Stomach (tissue), 9 donors: ENCODE results near the gene DEFB108B. TPM values are rescaled to one million over a fixed set of nuclear protein-coding genes. Genes with fewer than 3 reads are reported as not detected.
"Not testable (repeated sequence)": the region's sequence is repeated elsewhere in the genome, so short reads cannot be mapped to it uniquely, and the experiment has no call there.

Experiments
- DNase-seq, 2 donors: peaks; one replicate each; pipeline versions ENCODE4 v3.0.0 to v3.0.0-alpha.2; 2013 to 2019
- H3K27ac ChIP-seq, 5 donors: fragments of 200-600 bp in 4 of 5; sonication (generic) in 4 of 5; one replicate each; pipeline ENCODE4 v1.5.1; 2013 to 2019; ENCODE audit warnings: mild to moderate bottlenecking in 1 of 5, moderate library complexity in 1 of 5
- H3K27me3 ChIP-seq, 3 donors: fragments of 200-600 bp; sonication (generic); one replicate each; pipeline ENCODE4 v1.5.1; 2017 to 2019; ENCODE audit warnings: mixed run types in 1 of 3
- H3K36me3 ChIP-seq, 4 donors: fragments of 200-600 bp; sonication (generic); 1 replicate in 3 of 4; 2 replicates in 1 of 4; pipeline ENCODE4 v1.5.1; 2016 to 2019
- H3K4me1 ChIP-seq, 4 donors: fragments of 200-600 bp; sonication (generic); one replicate each; pipeline ENCODE4 v1.5.1; 2016 to 2019
- H3K4me3 ChIP-seq, 4 donors: fragments of 200-600 bp; sonication (generic) in 3 of 4; one replicate each; pipeline ENCODE4 v1.5.1; 2016 to 2019; ENCODE audit warnings: mild to moderate bottlenecking in 1 of 4
- H3K9me3 ChIP-seq, 4 donors: fragments of 200-600 bp; sonication (generic); one replicate each; pipeline ENCODE4 v1.5.1; 2016 to 2019
- CTCF ChIP-seq, 7 experiments: fragments of 450-650 bp in 4 of 7; fragments of 200-600 bp in 3 of 7; sonication (generic) in 3 of 7; IDR thresholded peaks; one replicate each; pipeline ENCODE4 v1.5.1; 2016 to 2019; ENCODE audit warnings: antibody characterized with exemption in 7 of 7, control low read depth in 2 of 7, mild to moderate bottlenecking in 1 of 7
- POLR2AphosphoS5 ChIP-seq, 3 donors: sonication (generic); formaldehyde crosslinking; IDR thresholded peaks; one replicate each; pipeline ENCODE4 v1.6.1; 2016; ENCODE audit warnings: antibody characterized with exemption in 3 of 3
- WGBS, 5 donors: extraction: QIAGEN DNeasy Blood & Tissue Kit in 3 of 5; methylation state at CpG; one replicate each; pipeline versions ENCODE4 v1.1.5 to v1.1.7; 2013 to 2018; 5-methylcytosine and 5-hydroxymethylcytosine counted together
- intact Hi-C: fragments of 100-400 bp; cut with DNase I; formaldehyde crosslinking; loops from one replicate; pipeline ENCODE4 v1.15.1; 2023; ENCODE audit warnings: low total_unique reads
- polyA plus RNA-seq, 3 donors: library from polyadenylated mRNA; stranded (reverse); fragments of 200-250 nt; gene quantifications; one replicate each; pipeline ENCODE4 v1.2.3, GENCODE V29; 2013
- total RNA-seq, 5 donors: library from RNA; depleted of rRNA; stranded (reverse); fragments of >200 nt; gene quantifications; one replicate each; pipeline versions ENCODE4 v1.1.0 to v1.2.3, GENCODE V29; 2014 to 2016
- donor health status: healthy with polysubstance abuse.
- donor health status: Bipolar disorder and iron deficiency.
- donor health status: healthy.

The DEFB108B gene
- total and polyA plus RNA-seq, 8 donors, result not detected

- H3K27ac ChIP-seq, H3K27me3 ChIP-seq, H3K4me3 ChIP-seq, H3K4me1 ChIP-seq, H3K9me3 ChIP-seq, H3K36me3 ChIP-seq, DNase-seq, intact Hi-C loops: not testable (repeated sequence)
- WGBS, 5 donors, result 53 to 73% (median 65%) methylated on average over 6 to 9 of the region's 9 CpGs
These were observed 28.6 kb upstream of the DEFB108B start for GRCh38 chr11:71804158-71804947.

DNA sequence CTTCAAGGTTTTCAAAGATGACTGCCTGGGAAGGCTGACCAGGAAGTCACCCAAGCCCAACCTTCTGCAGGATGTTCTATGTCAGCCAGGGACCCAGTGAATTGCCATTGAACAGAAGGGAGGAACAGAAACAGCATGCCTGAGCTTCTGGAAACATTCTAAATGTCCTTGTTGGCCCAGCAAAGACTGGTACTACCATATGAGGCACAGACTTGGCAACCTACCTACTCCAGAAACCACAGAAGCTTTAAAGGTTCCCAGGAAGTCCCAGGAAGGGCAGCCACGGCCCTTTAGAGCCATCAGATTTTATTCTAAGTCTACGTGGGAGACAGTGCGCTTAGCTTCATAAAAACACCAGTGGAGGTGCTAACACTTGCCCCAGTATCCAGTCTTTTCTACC, 20.5 kb upstream of the DEFB108B start:
- H3K4me1 ChIP-seq, H3K27me3 ChIP-seq, H3K4me3 ChIP-seq, H3K36me3 ChIP-seq, H3K9me3 ChIP-seq, DNase-seq, intact Hi-C loops, H3K27ac ChIP-seq: not testable (repeated sequence)
- WGBS, 5 donors, result 40 to 83% (median 56%) methylated on average over 3 of the region's 3 CpGs

DNA sequence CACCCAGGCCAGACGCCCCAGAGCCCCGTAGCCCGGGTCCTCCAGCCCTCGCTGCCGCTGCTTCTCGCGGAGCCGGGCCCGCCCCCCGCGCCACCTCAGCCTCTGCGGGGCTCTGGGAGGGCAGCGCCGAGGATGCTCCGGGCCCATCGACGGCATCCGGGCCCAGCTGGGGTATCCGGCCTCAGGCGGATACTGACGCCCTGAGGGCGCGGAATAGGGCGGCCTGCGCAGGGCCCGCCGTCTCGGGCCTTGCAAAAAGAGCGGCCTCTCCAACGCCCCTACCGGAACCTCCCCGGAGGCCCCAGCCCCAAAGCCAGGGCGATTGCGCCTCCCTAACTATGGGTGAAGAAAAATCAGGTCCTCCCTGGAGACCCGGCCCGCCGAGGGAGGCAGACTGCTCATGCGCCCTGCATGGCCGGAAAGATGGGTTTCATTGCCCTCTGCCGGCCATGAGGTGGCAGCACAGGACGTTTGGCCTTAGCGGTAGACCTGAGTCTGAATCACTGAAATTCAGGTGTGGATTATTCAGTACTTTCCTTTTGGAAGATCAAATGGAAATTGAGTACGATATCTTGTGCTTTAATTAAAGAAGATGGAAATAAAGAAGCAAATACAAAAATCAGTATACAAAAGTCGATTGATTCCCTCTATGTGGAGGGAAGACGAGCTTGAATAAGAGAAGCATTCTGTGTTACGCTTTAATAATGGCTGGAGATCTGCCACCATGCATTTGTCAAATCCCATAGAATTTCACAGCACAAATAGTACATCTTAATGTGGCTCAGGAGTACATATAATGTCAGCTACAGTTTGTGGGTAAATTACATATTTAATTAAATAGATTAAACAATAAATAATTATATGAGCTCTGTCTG, 19.3 kb upstream of the DEFB108B start:
- intact Hi-C loops, H3K36me3 ChIP-seq, H3K9me3 ChIP-seq, H3K27me3 ChIP-seq, H3K4me1 ChIP-seq: not testable (repeated sequence)
- peak; percentile 82 to 89 for DNase-seq
- H3K27ac ChIP-seq, result peak overlapping the region in 4 of 5 donors; percentile 46 to 79 (median 62)
- peak overlapping the region; percentile 45 to 54 (median 48) for H3K4me3 ChIP-seq
- peak in 1 of 3 donors; percentile 56 for TF ChIP-seq POLR2AphosphoS5 (IDR thresholded peaks at IDR 0.05)
- TF ChIP-seq CTCF (IDR thresholded peaks at IDR 0.05), result peak in 5 of 7 experiments; percentile 56 to 85 (median 74)
- WGBS, 5 donors, result 4 to 7% (median 5%) methylated on average over 26 to 45 of the region's 46 CpGs

DNA sequence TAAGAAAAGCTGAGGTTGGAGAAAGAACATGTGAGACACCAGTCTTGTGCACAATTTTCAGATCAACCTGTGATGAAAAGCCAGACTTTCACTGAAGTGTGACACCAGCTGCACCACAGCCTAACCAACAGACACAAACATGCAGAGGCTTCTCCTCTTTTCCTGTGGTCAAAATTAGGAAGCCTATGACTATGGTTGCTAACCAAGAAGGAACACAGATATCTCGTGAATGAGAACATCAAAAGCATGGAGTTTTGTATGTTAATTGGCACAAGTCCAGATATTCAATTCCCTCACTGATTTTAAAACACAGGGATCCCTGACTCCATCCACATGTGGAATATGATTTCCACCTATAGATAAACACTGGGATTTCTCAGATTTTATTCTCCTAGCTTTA, 11.5 kb upstream of the DEFB108B start:
- H3K4me1 ChIP-seq, H3K36me3 ChIP-seq, H3K27ac ChIP-seq, DNase-seq, H3K27me3 ChIP-seq, H3K9me3 ChIP-seq, H3K4me3 ChIP-seq, intact Hi-C loops: not testable (repeated sequence)
- WGBS, 5 donors, result 4 to 20% (median 9%) methylated on average over 1 of the region's 1 CpG

GRCh38 chr11:71829247-71829646, 3.8 kb upstream of the DEFB108B start:
- H3K4me3 ChIP-seq, H3K9me3 ChIP-seq, H3K36me3 ChIP-seq, intact Hi-C loops, H3K27me3 ChIP-seq, H3K4me1 ChIP-seq, H3K27ac ChIP-seq, DNase-seq: not testable (repeated sequence)
- WGBS, 5 donors, result 87 to 99% (median 95%) methylated on average over 3 of the region's 3 CpGs

GRCh38 chr11:71829686-71830085, 3.3 kb upstream of the DEFB108B start:
- H3K4me1 ChIP-seq, H3K36me3 ChIP-seq, H3K27me3 ChIP-seq, H3K9me3 ChIP-seq, DNase-seq, H3K27ac ChIP-seq, intact Hi-C loops, H3K4me3 ChIP-seq: not testable (repeated sequence)
- WGBS, 5 donors, result 78 to 88% (median 83%) methylated on average over 3 of the region's 3 CpGs

DNA sequence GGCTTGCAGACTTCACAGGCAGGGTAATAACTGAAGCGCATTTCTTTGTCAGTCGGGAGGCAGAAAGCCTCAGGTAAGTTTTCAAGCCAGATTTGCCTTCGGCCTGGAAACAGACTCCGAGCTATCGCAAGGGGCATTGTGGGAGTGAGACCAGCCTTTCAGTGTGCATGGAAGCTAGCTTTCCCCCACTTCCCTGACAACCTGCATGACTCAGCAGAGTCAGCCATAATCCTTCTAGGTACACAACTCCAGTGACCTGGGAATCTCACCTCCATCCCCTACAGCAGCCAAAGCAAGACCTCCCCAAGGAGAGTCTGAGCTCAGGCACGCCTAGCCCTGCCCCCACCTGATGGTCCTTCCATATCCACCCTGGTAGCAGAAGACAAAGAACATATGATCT, 9.7 kb downstream of the DEFB108B start:
- H3K9me3 ChIP-seq, H3K27ac ChIP-seq, H3K36me3 ChIP-seq, intact Hi-C loops, H3K27me3 ChIP-seq, H3K4me3 ChIP-seq, DNase-seq, H3K4me1 ChIP-seq: not testable (repeated sequence)
- 74 to 86% (median 80%) methylated on average over 6 of the region's 6 CpGs for WGBS, 5 donors

GRCh38 chr11:71843355-71843754, 10.4 kb downstream of the DEFB108B start:
- DNase-seq, H3K27ac ChIP-seq, H3K4me1 ChIP-seq, H3K36me3 ChIP-seq, H3K9me3 ChIP-seq, H3K27me3 ChIP-seq, intact Hi-C loops, H3K4me3 ChIP-seq: not testable (repeated sequence)
- WGBS, 5 donors, result 80 to 95% (median 86%) methylated on average over 4 of the region's 4 CpGs
